Measurements from ENCODE around the gene HOPX.
"Not testable (repeated sequence)": the region's sequence is repeated elsewhere in the genome, so short reads cannot be mapped to it uniquely, and the experiment has no call there.

The HOPX gene

GRCh38 chr4:56690393-56690792, 9.3 kb upstream of the HOPX start:
- DNase-seq (ENCODE audit: low read depth, low spot score): no peak
- no peak overlapping the region for H3K4me3 ChIP-seq (ENCODE audit: low read length)

GRCh38 chr4:56689201-56689969, 8.3 kb upstream of the HOPX start:
- H3K4me3 ChIP-seq (ENCODE audit: low read length): no peak overlapping the region
- no peak for DNase-seq (ENCODE audit: low read depth, low spot score)

GRCh38 chr4:56688094-56688647, 7.1 kb upstream of the HOPX start:
- no peak overlapping the region for H3K4me3 ChIP-seq (ENCODE audit: low read length)
- DNase-seq (ENCODE audit: low read depth, low spot score): no peak

- DNase-seq (ENCODE audit: low read depth, low spot score): no peak
- no peak overlapping the region for H3K4me3 ChIP-seq (ENCODE audit: low read length)
Observed at GRCh38 chr4:56686537-56687231, 5.6 kb upstream of the HOPX start.

GRCh38 chr4:56684320-56685050, 3.4 kb upstream of the HOPX start:
- DNase-seq (ENCODE audit: low read depth, low spot score): no peak
- H3K4me3 ChIP-seq (ENCODE audit: low read length): no peak overlapping the region

GRCh38 chr4:56683455-56683854, 2.4 kb upstream of the HOPX start:
- DNase-seq (ENCODE audit: low read depth, low spot score): no peak
- no peak overlapping the region for H3K4me3 ChIP-seq (ENCODE audit: low read length)

GRCh38 chr4:56681853-56682525, 893 bp upstream of the HOPX start:
- H3K4me3 ChIP-seq (ENCODE audit: low read length): no peak overlapping the region
- no peak for DNase-seq (ENCODE audit: low read depth, low spot score)

- no peak for DNase-seq (ENCODE audit: low read depth, low spot score)
- H3K4me3 ChIP-seq (ENCODE audit: low read length): no peak overlapping the region
Observed at GRCh38 chr4:56680266-56680665, 830 bp downstream of the HOPX start.

- no peak for DNase-seq (ENCODE audit: low read depth, low spot score)
- no peak overlapping the region for H3K4me3 ChIP-seq (ENCODE audit: low read length)
Observed at GRCh38 chr4:56677711-56678110, 3.4 kb downstream of the HOPX start.

GRCh38 chr4:56674984-56675383, 6.1 kb downstream of the HOPX start:
- no peak for DNase-seq (ENCODE audit: low read depth, low spot score)
- H3K4me3 ChIP-seq (ENCODE audit: low read length): no peak overlapping the region

- DNase-seq (ENCODE audit: low read depth, low spot score): no peak
- H3K4me3 ChIP-seq (ENCODE audit: low read length): no peak overlapping the region
Observed at GRCh38 chr4:56671860-56672259, 9.2 kb downstream of the HOPX start.

- H3K4me3 ChIP-seq (ENCODE audit: low read length): no peak overlapping the region
- DNase-seq (ENCODE audit: low read depth, low spot score): no peak
Observed at GRCh38 chr4:56671373-56671772, 9.7 kb downstream of the HOPX start.

- no peak overlapping the region for H3K4me3 ChIP-seq (ENCODE audit: low read length)
- DNase-seq (ENCODE audit: low read depth, low spot score): no peak
Observed at GRCh38 chr4:56668267-56668666, 12.8 kb downstream of the HOPX start.

GRCh38 chr4:56667396-56667795, 13.7 kb downstream of the HOPX start:
- DNase-seq (ENCODE audit: low read depth, low spot score); H3K4me3 ChIP-seq (ENCODE audit: low read length): not testable (repeated sequence)

GRCh38 chr4:56666279-56666678, 14.8 kb downstream of the HOPX start:
- no peak overlapping the region for H3K4me3 ChIP-seq (ENCODE audit: low read length)
- DNase-seq (ENCODE audit: low read depth, low spot score): no peak

GRCh38 chr4:56665781-56666180, 15.3 kb downstream of the HOPX start:
- H3K4me3 ChIP-seq (ENCODE audit: low read length): no peak overlapping the region
- no peak for DNase-seq (ENCODE audit: low read depth, low spot score)

GRCh38 chr4:56662782-56663468, 18.2 kb downstream of the HOPX start:
- H3K4me3 ChIP-seq (ENCODE audit: low read length): no peak overlapping the region
- DNase-seq (ENCODE audit: low read depth, low spot score): no peak

GRCh38 chr4:56659946-56660345, 21.1 kb downstream of the HOPX start:
- no peak for DNase-seq (ENCODE audit: low read depth, low spot score)
- no peak overlapping the region for H3K4me3 ChIP-seq (ENCODE audit: low read length)

- no peak overlapping the region for H3K4me3 ChIP-seq (ENCODE audit: low read length)
- peak; percentile 31 for DNase-seq (ENCODE audit: low read depth, low spot score)
Observed at GRCh38 chr4:56658528-56658927, 22.6 kb downstream of the HOPX start.
